Neural progenitor cell (in vitro differentiated cells): ENCODE results near the gene PEX14. TPM values are rescaled to one million over a fixed set of nuclear protein-coding genes. Genes with fewer than 3 reads are reported as not detected.
A peak's percentile ranks its signal among the peaks of the same experiment; 100 is the strongest.

Experiments
- DNase-seq: peaks from one replicate; pipeline ENCODE4 v3.0.0-alpha.2; 2016; ENCODE audit warnings: low spot score
- H2AFZ ChIP-seq: fragments of 200-600 bp; sonication (generic); replicated peaks from 2 replicates; pipeline ENCODE4 v1.6.1; 2016; ENCODE audit warnings: antibody characterized with exemption
- H3F3A ChIP-seq: fragments of 200-600 bp; sonication (generic); 2 replicates; pipeline ENCODE4 v1.6.1; 2016; ENCODE audit warnings: antibody characterized with exemption, low read depth
- H3K27ac ChIP-seq: fragments of 200-600 bp; sonication (generic); 2 replicates; pipeline ENCODE4 v1.5.1; 2016; ENCODE audit warnings: mild to moderate bottlenecking
- H3K27me3 ChIP-seq: fragments of 200-600 bp; sonication (generic); 2 replicates; pipeline ENCODE4 v1.6.1; 2016; ENCODE audit warnings: mild to moderate bottlenecking, moderate library complexity
- H3K36me3 ChIP-seq: fragments of 200-600 bp; sonication (generic); 2 replicates; pipeline ENCODE4 v1.5.1; 2016
- H3K4me1 ChIP-seq: fragments of 200-600 bp; sonication (generic); 2 replicates; pipeline ENCODE4 v1.6.1; 2016; ENCODE audit warnings: mixed run types
- H3K4me2 ChIP-seq: fragments of 200-600 bp; sonication (generic); 2 replicates; pipeline ENCODE4 v1.6.1; 2016
- H3K4me3 ChIP-seq: fragments of 200-600 bp; sonication (generic); 2 replicates; pipeline ENCODE4 v1.5.1; 2016
- H3K79me2 ChIP-seq: fragments of 200-600 bp; sonication (generic); 2 replicates; pipeline ENCODE4 v1.6.1; 2016; ENCODE audit warnings: low read depth
- H3K9ac ChIP-seq: fragments of 200-600 bp; sonication (generic); 2 replicates; pipeline ENCODE4 v1.6.1; 2016
- H3K9me3 ChIP-seq: fragments of 200-600 bp; sonication (generic); 2 replicates; pipeline ENCODE4 v1.5.1; 2016; ENCODE audit warnings: low read depth
- H4K20me1 ChIP-seq: fragments of 200-600 bp; sonication (generic); 2 replicates; pipeline ENCODE4 v1.6.1; 2016; ENCODE audit warnings: low read depth
- H3K27ac Mint-ChIP-seq: 3 replicates; pipeline ENCODE4 v1.8.0; 2021; ENCODE audit warnings: mixed read lengths
- H3K27me3 Mint-ChIP-seq: 2 replicates; pipeline ENCODE4 v1.8.0; 2022; ENCODE audit warnings: low read depth, mild to moderate bottlenecking, inconsistent platforms, moderate library complexity, mixed read lengths; ENCODE audit not compliant: insufficient read depth
- H3K36me3 Mint-ChIP-seq: 3 replicates; pipeline ENCODE4 v1.8.0; 2021; ENCODE audit warnings: mixed read lengths
- H3K4me1 Mint-ChIP-seq: 3 replicates; pipeline ENCODE4 v1.8.0; 2021; ENCODE audit warnings: mixed read lengths
- H3K4me3 Mint-ChIP-seq: 3 replicates; pipeline ENCODE4 v1.8.0; 2021; ENCODE audit warnings: mild to moderate bottlenecking, moderate library complexity, mixed read lengths
- H3K9me3 Mint-ChIP-seq: 3 replicates; pipeline ENCODE4 v1.8.0; 2020; ENCODE audit warnings: mixed read lengths
- EZH2 ChIP-seq: fragments of 200-600 bp; sonication (generic); IDR thresholded peaks from 2 replicates; pipeline ENCODE4 v1.6.1; 2017; ENCODE audit warnings: antibody characterized with exemption, mild to moderate bottlenecking, moderate library complexity
- EZH2phosphoT487 ChIP-seq: fragments of 200-600 bp; sonication (generic); IDR thresholded peaks from 2 replicates; pipeline ENCODE4 v1.6.1; 2017; ENCODE audit warnings: antibody characterized with exemption
- total RNA-seq: library from RNA; depleted of rRNA; stranded (reverse); fragments of >200 nt; gene quantifications from 2 replicates; pipeline ENCODE4 v1.2.3, GENCODE V29; 2015; ENCODE audit warnings: low replicate concordance
- TF ChIP-seq, protein P1 (sequence below): fragments of 200-600 bp; sonication (generic); IDR thresholded peaks from 2 replicates; pipeline ENCODE4 v1.5.1; 2017; ENCODE audit warnings: antibody characterized with exemption, mild to moderate bottlenecking

PEX14 gene
- total RNA-seq, 1 donor from 2014 or later: 9.3 TPM

DNA sequence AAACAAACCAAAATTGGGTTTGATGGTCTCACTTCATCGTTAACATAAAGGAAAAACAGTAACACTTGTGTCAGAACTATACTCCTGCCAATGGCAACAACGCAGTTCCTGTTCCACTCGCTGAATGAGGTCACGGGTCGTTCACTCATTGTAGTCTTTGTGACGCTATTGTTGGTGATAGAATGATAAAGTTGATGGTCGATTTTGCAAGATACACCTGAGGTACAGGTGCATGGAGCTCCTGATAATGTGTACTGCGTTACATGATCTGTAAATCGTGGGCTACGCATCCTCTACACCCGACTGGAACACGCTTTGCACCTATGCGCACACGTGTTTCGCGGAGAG lies 44.9 kb upstream of the PEX14 start:
- Histone ChIP-seq H3K4me1 (peaks cover 6% of the 10 kb centered on the region), H2AFZ (no peak overlapping the region), H3K9ac (no peak overlapping the region), H3K4me2 (peak overlapping the region; percentile 69), H3K36me3 (no peaks in the 10 kb centered on the region), H4K20me1 (no peaks in the 10 kb centered on the region), H3K27ac (no peak overlapping the region), H3K4me3 (peak overlapping the region; percentile 49), H3K79me2 (peaks cover 21% of the 10 kb centered on the region), H3K27me3 (no peaks in the 10 kb centered on the region), H3K9me3 (no peaks in the 10 kb centered on the region), H3F3A (peaks cover 24% of the 10 kb centered on the region)
- Mint-ChIP-seq H3K9me3 (no peaks in the 10 kb centered on the region), H3K4me3 (peak overlapping the region; percentile 90), H3K27me3 (peaks cover 3% of the 10 kb centered on the region), H3K27ac (peak overlapping the region; percentile 90), H3K36me3 (peaks cover 3% of the 10 kb centered on the region), H3K4me1 (peaks cover 57% of the 10 kb centered on the region)
- no peak for TF ChIP-seq EZH2phosphoT487
- TF ChIP-seq, protein P1, sequence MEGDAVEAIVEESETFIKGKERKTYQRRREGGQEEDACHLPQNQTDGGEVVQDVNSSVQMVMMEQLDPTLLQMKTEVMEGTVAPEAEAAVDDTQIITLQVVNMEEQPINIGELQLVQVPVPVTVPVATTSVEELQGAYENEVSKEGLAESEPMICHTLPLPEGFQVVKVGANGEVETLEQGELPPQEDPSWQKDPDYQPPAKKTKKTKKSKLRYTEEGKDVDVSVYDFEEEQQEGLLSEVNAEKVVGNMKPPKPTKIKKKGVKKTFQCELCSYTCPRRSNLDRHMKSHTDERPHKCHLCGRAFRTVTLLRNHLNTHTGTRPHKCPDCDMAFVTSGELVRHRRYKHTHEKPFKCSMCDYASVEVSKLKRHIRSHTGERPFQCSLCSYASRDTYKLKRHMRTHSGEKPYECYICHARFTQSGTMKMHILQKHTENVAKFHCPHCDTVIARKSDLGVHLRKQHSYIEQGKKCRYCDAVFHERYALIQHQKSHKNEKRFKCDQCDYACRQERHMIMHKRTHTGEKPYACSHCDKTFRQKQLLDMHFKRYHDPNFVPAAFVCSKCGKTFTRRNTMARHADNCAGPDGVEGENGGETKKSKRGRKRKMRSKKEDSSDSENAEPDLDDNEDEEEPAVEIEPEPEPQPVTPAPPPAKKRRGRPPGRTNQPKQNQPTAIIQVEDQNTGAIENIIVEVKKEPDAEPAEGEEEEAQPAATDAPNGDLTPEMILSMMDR: no peak
- TF ChIP-seq EZH2: no peak
- DNase-seq: no peak

DNA sequence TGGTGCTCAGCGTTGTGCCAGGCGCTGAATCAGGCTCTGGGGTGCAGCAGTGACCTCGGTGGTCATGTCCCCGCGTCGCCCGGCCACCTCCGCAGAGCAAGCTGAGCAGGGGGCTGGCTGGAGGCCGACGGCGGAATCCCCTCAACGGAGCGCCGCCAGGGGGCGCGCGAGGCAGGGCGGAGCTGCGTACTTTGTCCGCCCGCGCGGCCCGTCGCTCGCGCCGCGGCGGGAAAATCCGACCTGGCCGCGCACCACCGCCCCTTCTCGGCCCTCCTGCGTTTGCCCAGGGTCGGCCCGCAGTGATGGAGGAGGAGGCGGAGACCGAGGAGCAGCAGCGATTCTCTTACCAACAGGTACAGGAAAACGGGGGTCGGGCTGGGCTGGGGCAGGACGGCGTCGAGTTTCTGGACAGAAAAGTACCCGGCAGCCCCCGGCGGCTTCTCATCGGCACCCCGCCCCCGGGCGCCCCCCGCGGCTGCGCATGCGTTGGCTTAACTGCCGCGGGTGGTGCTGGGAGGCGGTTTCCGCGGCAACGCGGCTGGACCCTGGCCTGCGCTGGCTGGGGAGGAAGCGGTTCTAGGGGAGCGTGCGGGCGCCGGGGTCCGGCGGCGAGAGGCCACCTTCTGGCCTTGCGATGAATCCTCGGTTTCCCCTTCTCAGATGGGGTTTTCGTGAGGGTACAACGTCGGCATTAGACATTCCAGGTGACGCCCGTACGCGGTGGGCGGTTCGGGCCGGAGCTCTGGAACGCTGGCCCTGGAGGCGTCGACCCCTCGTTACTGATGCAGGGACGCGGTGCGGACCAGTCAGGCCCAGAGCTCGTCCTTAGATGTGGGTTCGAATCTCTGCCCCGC lies 44.3 kb upstream of the PEX14 start, which contains the start of gene CENPS:
Gene CENPS (plus strand): TSS at position 218 of the 854 bp plus-strand sequence. CDS start 85 bp downstream, at position 303.
- H3K27ac Mint-ChIP-seq: peak within 1 kb of the TSS; percentile 90
- peaks cover 53% of the 10 kb centered on the region for H3K4me1 Mint-ChIP-seq
- peaks cover 4% of the 10 kb centered on the region for H3K4me1 ChIP-seq
- TF ChIP-seq, protein P1: peak; percentile 90
- no peak for TF ChIP-seq EZH2phosphoT487
- no peaks in the 10 kb centered on the region for H3K27me3 ChIP-seq
- peak within 1 kb of the TSS; percentile 90 for H3K27ac ChIP-seq
- H3K79me2 ChIP-seq: peaks cover 21% of the 10 kb centered on the region
- H2AFZ ChIP-seq: peak within 1 kb of the TSS; percentile 71
- H3F3A ChIP-seq: peaks cover 21% of the 10 kb centered on the region
- H3K9ac ChIP-seq: peak within 1 kb of the TSS; percentile 41
- peak within 1 kb of the TSS; percentile 69 for H3K4me2 ChIP-seq
- H4K20me1 ChIP-seq: no peaks in the 10 kb centered on the region
- H3K9me3 ChIP-seq: no peaks in the 10 kb centered on the region
- H3K4me3 ChIP-seq: peak within 1 kb of the TSS; percentile 49
- H3K36me3 ChIP-seq: no peaks in the 10 kb centered on the region
- H3K27me3 Mint-ChIP-seq: peaks cover 4% of the 10 kb centered on the region
- H3K9me3 Mint-ChIP-seq: no peaks in the 10 kb centered on the region
- peak; percentile 96 for DNase-seq
- peak within 1 kb of the TSS; percentile 90 for H3K4me3 Mint-ChIP-seq
- H3K36me3 Mint-ChIP-seq: peaks cover 3% of the 10 kb centered on the region

DNA sequence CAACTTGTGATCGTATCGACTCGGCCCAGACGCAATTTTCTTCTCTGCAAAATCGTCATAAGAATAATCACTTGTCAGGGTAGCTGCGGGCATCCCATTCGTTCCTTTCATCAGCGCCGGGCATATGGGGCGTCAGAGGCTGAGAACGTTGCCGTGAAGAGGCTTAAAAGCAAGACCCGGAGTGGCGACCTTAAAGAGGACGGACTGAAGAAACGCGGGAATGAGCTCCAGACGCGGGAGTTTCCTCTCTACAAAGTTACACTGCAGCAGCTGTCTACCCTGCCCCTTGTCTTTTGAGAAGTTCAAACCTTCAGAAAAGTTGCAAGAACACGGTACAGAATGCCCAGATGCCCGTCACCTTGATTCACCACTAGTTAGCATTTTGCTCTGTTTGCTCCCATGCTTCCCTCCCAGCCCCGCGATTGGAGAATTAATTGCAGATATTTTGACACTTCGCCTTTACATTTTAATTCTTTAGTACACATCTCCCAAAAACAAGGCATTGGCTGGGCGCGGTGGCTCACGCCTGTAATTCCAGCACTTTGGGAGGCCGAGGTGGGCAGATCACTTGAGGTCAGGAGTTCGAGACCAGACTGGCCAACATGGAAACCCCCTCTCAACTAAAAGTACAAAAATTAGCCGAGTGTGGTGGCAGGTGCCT lies 43.5 kb upstream of the PEX14 start:
- Histone ChIP-seq H3K79me2 (peaks cover 21% of the 10 kb centered on the region), H3K4me1 (peaks cover 4% of the 10 kb centered on the region), H3K36me3 (no peaks in the 10 kb centered on the region), H3K9ac (peak overlapping the region; percentile 41), H2AFZ (peak overlapping the region; percentile 71), H4K20me1 (no peaks in the 10 kb centered on the region), H3K4me3 (peak overlapping the region; percentile 49), H3K27ac (no peak overlapping the region), H3K27me3 (no peaks in the 10 kb centered on the region), H3F3A (peaks cover 18% of the 10 kb centered on the region), H3K4me2 (peak overlapping the region; percentile 69), H3K9me3 (no peaks in the 10 kb centered on the region)
- Mint-ChIP-seq H3K9me3 (no peaks in the 10 kb centered on the region), H3K27me3 (peaks cover 4% of the 10 kb centered on the region), H3K27ac (peak overlapping the region; percentile 87), H3K36me3 (peaks cover 3% of the 10 kb centered on the region), H3K4me3 (peak overlapping the region; percentile 90), H3K4me1 (peaks cover 46% of the 10 kb centered on the region)
- TF ChIP-seq EZH2: no peak
- TF ChIP-seq EZH2phosphoT487: no peak
- TF ChIP-seq, protein P1: no peak
- DNase-seq: peak; percentile 59
